ENCODE data around the gene QRFPR. TPM values are rescaled to one million over a fixed set of nuclear protein-coding genes. Genes with fewer than 3 reads are reported as not detected.

The QRFPR gene
- total and polyA plus RNA-seq, 2 of the 4 experiments (the other 2 are of a cell fraction), result not detected

DNA sequence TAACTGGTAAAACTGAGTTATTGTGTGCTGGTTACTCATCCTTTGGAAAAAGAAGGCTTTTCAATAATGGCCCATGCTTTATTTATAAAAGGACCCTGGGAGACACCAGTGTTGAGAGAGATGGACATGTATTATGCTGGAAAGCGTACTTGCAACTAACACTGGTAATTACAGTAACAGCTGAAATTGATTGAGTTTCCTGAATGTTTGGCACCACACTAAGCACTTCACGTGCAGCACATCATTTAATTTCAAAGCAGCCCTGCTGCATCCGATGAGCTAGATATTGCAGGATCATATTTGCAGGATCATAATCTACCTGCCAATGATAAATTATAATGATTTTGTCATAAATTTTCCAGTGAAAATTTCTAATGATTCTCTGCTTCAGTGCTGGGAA lies 81.5 kb downstream of the QRFPR start:
- Histone ChIP-seq H4K91ac (ENCODE audit: insufficient read depth, low read depth, low read length) (no peak overlapping the region), H2AK9ac (replicated peaks; ENCODE audit: low read depth, low read length, poor library complexity) (no peak overlapping the region), H3K4me1 (ENCODE audit: control insufficient read depth, insufficient read depth, low read length) (no peaks in the 10 kb centered on the region), H3K4me3 (ENCODE audit: insufficient read depth, low read depth, low read length) (no peak overlapping the region), H2AK5ac (ENCODE audit: low read depth, low read length) (no peak overlapping the region), H3K9me1 (ENCODE audit: insufficient read depth, low read length) (no peaks in the 10 kb centered on the region), H3K4me2 (ENCODE audit: low read depth, low read length) (no peak overlapping the region), H3K79me1 (ENCODE audit: low read depth in 1 of 2, low read length in 2 of 2) (no peaks in the 10 kb centered on the region), H4K5ac (ENCODE audit: low read depth, low read length) (no peak overlapping the region), H3K27me3 (ENCODE audit: control insufficient read depth, insufficient read depth, low read length) (no peaks in the 10 kb centered on the region), H4K8ac (ENCODE audit: low read depth in 2 of 2, low read length in 2 of 2) (no peak overlapping the region), H3K56ac (ENCODE audit: extremely low read depth, insufficient read depth, low read length) (no peak overlapping the region), H3K4ac (ENCODE audit: low read depth, low read length) (no peak overlapping the region), H3K23ac (ENCODE audit: low read depth, low read length) (no peak overlapping the region), H2BK15ac (ENCODE audit: low read depth, low read length) (no peak overlapping the region), H2BK120ac (ENCODE audit: low read depth, low read length) (no peak overlapping the region), H3K14ac (replicated peaks; ENCODE audit: low read depth, low read length) (no peak overlapping the region), H4K20me1 (ENCODE audit: insufficient read depth, low read length) (no peaks in the 10 kb centered on the region), H3K9me3 (ENCODE audit: control insufficient read depth, insufficient read depth, low read length) (no peaks in the 10 kb centered on the region), H3K18ac (ENCODE audit: low read depth, low read length) (no peak overlapping the region), H3K36me3 (ENCODE audit: control insufficient read depth, insufficient read depth, low read length) (no peaks in the 10 kb centered on the region), H2BK5ac (ENCODE audit: low read depth, low read length, poor library complexity, severe bottlenecking) (no peak overlapping the region), H3K9ac (ENCODE audit: low read depth, low read length) (no peak overlapping the region), H2BK20ac (ENCODE audit: low read depth, low read length) (no peak overlapping the region), H2AFZ (replicated peaks; ENCODE audit: low read length, poor library complexity) (no peak overlapping the region), H3K27ac (ENCODE audit: insufficient read depth, low read length) (no peak overlapping the region)
- dilution Hi-C loops (cut with HindIII; ENCODE audit: low sequenced_read_pairs, unreplicated experiment) (no loop called here), in situ Hi-C loops (cut with MboI; ENCODE audit: low sequenced_read_pairs) (no loop called here), intact Hi-C loops (cut with micrococcal nuclease) (no loop called here)
- ChIA-PET CTCF (interaction anchor here (1.0 kb wide), 1 partner anchor 9 kb away, joined by 3 read pairs; no protein-coding TSS in a partner anchor), POLR2A (ENCODE audit: unreplicated experiment) (no interaction called here)
- no CpG with 5 or more reads among the region's 3 CpGs for WGBS, 2 experiments (ENCODE audit: extremely low coverage in 2 of 2, insufficient read length in 1 of 2)
- DNase-seq (no peak), ATAC-seq (ENCODE audit: low read depth) (no peak)
- TF ChIP-seq RFX5 (IDR thresholded peaks at IDR 0.05; ENCODE audit: low read depth, low read length) (no peak), BHLHE40 (IDR thresholded peaks at IDR 0.05; ENCODE audit: low read depth, low read length) (no peak), MAZ (IDR thresholded peaks at IDR 0.05; ENCODE audit: borderline replicate concordance, low read depth, low read length) (no peak), RCOR1 (IDR thresholded peaks at IDR 0.05; ENCODE audit: insufficient replicate concordance, low read length) (no peak), MAFK (IDR thresholded peaks at IDR 0.05; ENCODE audit: low read depth, low read length) (no peak), NFE2L2 (IDR thresholded peaks at IDR 0.05; ENCODE audit: low read depth, low read length) (no peak), MXI1 (IDR thresholded peaks at IDR 0.05; ENCODE audit: borderline replicate concordance, low read depth, low read length) (no peak), FOS (IDR thresholded peaks at IDR 0.05; ENCODE audit: low read depth, low read length) (no peak), CEBPB (IDR thresholded peaks at IDR 0.05; ENCODE audit: low read depth, low read length) (no peak), POLR2A (IDR thresholded peaks at IDR 0.05; ENCODE audit: low read depth, low read length) (no peak), CHD1 (IDR thresholded peaks at IDR 0.05; ENCODE audit: low read depth, low read length) (no peak), RAD21 (IDR thresholded peaks at IDR 0.05; ENCODE audit: low read length) (no peak), SMC3 (IDR thresholded peaks at IDR 0.05; ENCODE audit: low read depth, low read length) (no peak)
- TF ChIP-seq, protein P1, sequence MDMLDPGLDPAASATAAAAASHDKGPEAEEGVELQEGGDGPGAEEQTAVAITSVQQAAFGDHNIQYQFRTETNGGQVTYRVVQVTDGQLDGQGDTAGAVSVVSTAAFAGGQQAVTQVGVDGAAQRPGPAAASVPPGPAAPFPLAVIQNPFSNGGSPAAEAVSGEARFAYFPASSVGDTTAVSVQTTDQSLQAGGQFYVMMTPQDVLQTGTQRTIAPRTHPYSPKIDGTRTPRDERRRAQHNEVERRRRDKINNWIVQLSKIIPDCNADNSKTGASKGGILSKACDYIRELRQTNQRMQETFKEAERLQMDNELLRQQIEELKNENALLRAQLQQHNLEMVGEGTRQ (IDR thresholded peaks at IDR 0.05; ENCODE audit: low read depth, low read length), result no peak
- TF ChIP-seq, protein P2, sequence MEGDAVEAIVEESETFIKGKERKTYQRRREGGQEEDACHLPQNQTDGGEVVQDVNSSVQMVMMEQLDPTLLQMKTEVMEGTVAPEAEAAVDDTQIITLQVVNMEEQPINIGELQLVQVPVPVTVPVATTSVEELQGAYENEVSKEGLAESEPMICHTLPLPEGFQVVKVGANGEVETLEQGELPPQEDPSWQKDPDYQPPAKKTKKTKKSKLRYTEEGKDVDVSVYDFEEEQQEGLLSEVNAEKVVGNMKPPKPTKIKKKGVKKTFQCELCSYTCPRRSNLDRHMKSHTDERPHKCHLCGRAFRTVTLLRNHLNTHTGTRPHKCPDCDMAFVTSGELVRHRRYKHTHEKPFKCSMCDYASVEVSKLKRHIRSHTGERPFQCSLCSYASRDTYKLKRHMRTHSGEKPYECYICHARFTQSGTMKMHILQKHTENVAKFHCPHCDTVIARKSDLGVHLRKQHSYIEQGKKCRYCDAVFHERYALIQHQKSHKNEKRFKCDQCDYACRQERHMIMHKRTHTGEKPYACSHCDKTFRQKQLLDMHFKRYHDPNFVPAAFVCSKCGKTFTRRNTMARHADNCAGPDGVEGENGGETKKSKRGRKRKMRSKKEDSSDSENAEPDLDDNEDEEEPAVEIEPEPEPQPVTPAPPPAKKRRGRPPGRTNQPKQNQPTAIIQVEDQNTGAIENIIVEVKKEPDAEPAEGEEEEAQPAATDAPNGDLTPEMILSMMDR (conservative IDR thresholded peaks at IDR 0.05; ENCODE audit: low read depth, low read length), result no peak
- TF ChIP-seq, protein P3, sequence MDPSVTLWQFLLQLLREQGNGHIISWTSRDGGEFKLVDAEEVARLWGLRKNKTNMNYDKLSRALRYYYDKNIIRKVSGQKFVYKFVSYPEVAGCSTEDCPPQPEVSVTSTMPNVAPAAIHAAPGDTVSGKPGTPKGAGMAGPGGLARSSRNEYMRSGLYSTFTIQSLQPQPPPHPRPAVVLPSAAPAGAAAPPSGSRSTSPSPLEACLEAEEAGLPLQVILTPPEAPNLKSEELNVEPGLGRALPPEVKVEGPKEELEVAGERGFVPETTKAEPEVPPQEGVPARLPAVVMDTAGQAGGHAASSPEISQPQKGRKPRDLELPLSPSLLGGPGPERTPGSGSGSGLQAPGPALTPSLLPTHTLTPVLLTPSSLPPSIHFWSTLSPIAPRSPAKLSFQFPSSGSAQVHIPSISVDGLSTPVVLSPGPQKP (IDR thresholded peaks at IDR 0.05; ENCODE audit: borderline replicate concordance, low read depth, low read length), result no peak
- BruUV-seq (replicated peaks), result no TSS peak

Measured in IMR-90 (cell line).